DMS114 treated with DMSO at 0.1 percent for 48 hours (cell line): ENCODE measurements around the gene RNU1-4.
"Not testable (repeated sequence)": the region's sequence is repeated elsewhere in the genome, so short reads cannot be mapped to it uniquely, and the experiment has no call there.

ENCODE experiments used
- DNase-seq: peaks from one replicate; lab custom pipeline; 2025; ENCODE audit not compliant: unreplicated experiment; lab: John Stamatoyannopoulos, UW

RNU1-4 gene

GRCh38 chr1:16708704-16709103, 31.6 kb upstream of the RNU1-4 start:
- DNase-seq = not testable (repeated sequence)

- DNase-seq = not testable (repeated sequence)
Observed at GRCh38 chr1:16709659-16710087, 30.6 kb upstream of the RNU1-4 start.

GRCh38 chr1:16710618-16711017, 29.7 kb upstream of the RNU1-4 start:
- not testable (repeated sequence) for DNase-seq

- DNase-seq = not testable (repeated sequence)
Observed at GRCh38 chr1:16712131-16712530, 28.2 kb upstream of the RNU1-4 start.

GRCh38 chr1:16712582-16712981, 27.7 kb upstream of the RNU1-4 start:
- not testable (repeated sequence) for DNase-seq

- DNase-seq = not testable (repeated sequence)
Observed at GRCh38 chr1:16712984-16713383, 27.3 kb upstream of the RNU1-4 start.

GRCh38 chr1:16713480-16713879, 26.8 kb upstream of the RNU1-4 start:
- DNase-seq = not testable (repeated sequence)

- DNase-seq = no peak
Observed at GRCh38 chr1:16716691-16717335, 23.5 kb upstream of the RNU1-4 start.

- DNase-seq = no peak
Observed at GRCh38 chr1:16717336-16718098, 22.8 kb upstream of the RNU1-4 start.

- not testable (repeated sequence) for DNase-seq
Observed at GRCh38 chr1:16718099-16718907, 22.0 kb upstream of the RNU1-4 start.

- no peak for DNase-seq
Observed at GRCh38 chr1:16718908-16719533, 21.3 kb upstream of the RNU1-4 start.

GRCh38 chr1:16719571-16720350, 20.6 kb upstream of the RNU1-4 start:
- no peak for DNase-seq

GRCh38 chr1:16720351-16721223, 19.7 kb upstream of the RNU1-4 start:
- DNase-seq = no peak

- DNase-seq = no peak
Observed at GRCh38 chr1:16721871-16722641, 18.3 kb upstream of the RNU1-4 start.

- DNase-seq = no peak
Observed at GRCh38 chr1:16724718-16725438, 15.4 kb upstream of the RNU1-4 start.

GRCh38 chr1:16725439-16726245, 14.7 kb upstream of the RNU1-4 start:
- not testable (repeated sequence) for DNase-seq
